ENCODE measurements around the gene PKD1L1.

- no peak for TF ChIP-seq CTCF (IDR thresholded peaks at IDR 0.05)
- TF ChIP-seq TCF12 (IDR thresholded peaks at IDR 0.05): no peak
- no peak for TF ChIP-seq JUND (IDR thresholded peaks at IDR 0.05)
- no peak for TF ChIP-seq ZBTB33 (IDR thresholded peaks at IDR 0.05; ENCODE audit: borderline replicate concordance, low read depth)
- no peak for TF ChIP-seq MXI1 (IDR thresholded peaks at IDR 0.05; ENCODE audit: low read depth, low read length)
- TF ChIP-seq EP300 (IDR thresholded peaks at IDR 0.05; ENCODE audit: borderline replicate concordance in 1 of 2, low read depth in 1 of 2, low read length in 1 of 2): no peak
- no peak for TF ChIP-seq REST (IDR thresholded peaks at IDR 0.05; ENCODE audit: low read depth, low read length)
- no peak for TF ChIP-seq USF2 (IDR thresholded peaks at IDR 0.05; ENCODE audit: borderline replicate concordance, low read depth, low read length)
- TF ChIP-seq PBX3 (IDR thresholded peaks at IDR 0.05): peak; percentile 40
- TF ChIP-seq TEAD4 (IDR thresholded peaks at IDR 0.05; ENCODE audit: borderline replicate concordance, insufficient read depth): no peak
Measured at GRCh38 chr7:47940088-47941013, 7.9 kb downstream of the PKD1L1 start.

Measured in SK-N-SH (cell line).